Ascending aorta (tissue), 2 donors: Measurements from ENCODE around the gene NSRP1. TPM values are rescaled to one million over a fixed set of nuclear protein-coding genes. Genes with fewer than 3 reads are reported as not detected.
"Not testable (repeated sequence)": the region's sequence is repeated elsewhere in the genome, so short reads cannot be mapped to it uniquely, and the experiment has no call there.

Source experiments
- DNase-seq, 2 donors: peaks; one replicate each; pipeline ENCODE4 v3.0.0-alpha.2; 2019; ENCODE audit warnings: low spot score in 2 of 2
- H3K27ac ChIP-seq, 2 donors: fragments of 200-600 bp; sonication (generic); one replicate each; pipeline ENCODE4 v1.5.1; 2016 to 2017; ENCODE audit warnings: mild to moderate bottlenecking in 1 of 2
- H3K27me3 ChIP-seq: fragments of 200-600 bp; sonication (generic); one replicate; pipeline ENCODE4 v1.5.1; 2017
- H3K36me3 ChIP-seq, 2 donors: fragments of 200-600 bp; sonication (generic); one replicate each; pipeline ENCODE4 v1.5.1; 2016
- H3K4me1 ChIP-seq, 2 donors: fragments of 200-600 bp; sonication (generic); one replicate each; pipeline ENCODE4 v1.5.1; 2016 to 2017; ENCODE audit warnings: mild to moderate bottlenecking in 1 of 2
- H3K4me3 ChIP-seq, 2 donors: fragments of 200-600 bp; sonication (generic); one replicate each; pipeline ENCODE4 v1.5.1; 2016 to 2017; ENCODE audit warnings: mild to moderate bottlenecking in 1 of 2
- H3K9me3 ChIP-seq, 2 donors: fragments of 200-600 bp; sonication (generic); one replicate each; pipeline ENCODE4 v1.5.1; 2016
- intact Hi-C: fragments of 100-400 bp; cut with DNase I; formaldehyde crosslinking; loops from one replicate; pipeline ENCODE4 v1.15.1; 2023
- total RNA-seq: library from RNA; depleted of rRNA; stranded (reverse); fragments of >200 nt; gene quantifications from one replicate; pipeline ENCODE4 v1.1.0, GENCODE V29; 2016
- TF ChIP-seq, protein P1 (sequence below), 3 experiments: fragments of 200-600 bp in 2 of 3; fragments of 450-650 bp in 1 of 3; sonication (generic) in 2 of 3; IDR thresholded peaks; one replicate each; pipeline ENCODE4 v1.5.1; 2016 to 2019; ENCODE audit warnings: antibody characterized with exemption in 3 of 3, mild to moderate bottlenecking in 1 of 3, moderate library complexity in 1 of 3

Gene NSRP1
- total RNA-seq, 1 donor from 2014 or later, result 5.1 TPM

- no peak for DNase-seq
- no peaks in the 10 kb centered on the region for H3K4me1 ChIP-seq
- H3K36me3 ChIP-seq, result peaks cover 21 to 32% of the 10 kb centered on the region in 2 donors
- H3K9me3 ChIP-seq, result no peaks in the 10 kb centered on the region
- H3K27me3 ChIP-seq, result no peaks in the 10 kb centered on the region
- H3K4me3 ChIP-seq, result no peak overlapping the region
- H3K27ac ChIP-seq, result no peak overlapping the region
- intact Hi-C loops, result no loop called here
- TF ChIP-seq, protein P1, sequence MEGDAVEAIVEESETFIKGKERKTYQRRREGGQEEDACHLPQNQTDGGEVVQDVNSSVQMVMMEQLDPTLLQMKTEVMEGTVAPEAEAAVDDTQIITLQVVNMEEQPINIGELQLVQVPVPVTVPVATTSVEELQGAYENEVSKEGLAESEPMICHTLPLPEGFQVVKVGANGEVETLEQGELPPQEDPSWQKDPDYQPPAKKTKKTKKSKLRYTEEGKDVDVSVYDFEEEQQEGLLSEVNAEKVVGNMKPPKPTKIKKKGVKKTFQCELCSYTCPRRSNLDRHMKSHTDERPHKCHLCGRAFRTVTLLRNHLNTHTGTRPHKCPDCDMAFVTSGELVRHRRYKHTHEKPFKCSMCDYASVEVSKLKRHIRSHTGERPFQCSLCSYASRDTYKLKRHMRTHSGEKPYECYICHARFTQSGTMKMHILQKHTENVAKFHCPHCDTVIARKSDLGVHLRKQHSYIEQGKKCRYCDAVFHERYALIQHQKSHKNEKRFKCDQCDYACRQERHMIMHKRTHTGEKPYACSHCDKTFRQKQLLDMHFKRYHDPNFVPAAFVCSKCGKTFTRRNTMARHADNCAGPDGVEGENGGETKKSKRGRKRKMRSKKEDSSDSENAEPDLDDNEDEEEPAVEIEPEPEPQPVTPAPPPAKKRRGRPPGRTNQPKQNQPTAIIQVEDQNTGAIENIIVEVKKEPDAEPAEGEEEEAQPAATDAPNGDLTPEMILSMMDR (IDR thresholded peaks at IDR 0.05), result no peak
Measured at GRCh38 chr17:30130121-30130520, 13.5 kb downstream of the NSRP1 start.

DNA sequence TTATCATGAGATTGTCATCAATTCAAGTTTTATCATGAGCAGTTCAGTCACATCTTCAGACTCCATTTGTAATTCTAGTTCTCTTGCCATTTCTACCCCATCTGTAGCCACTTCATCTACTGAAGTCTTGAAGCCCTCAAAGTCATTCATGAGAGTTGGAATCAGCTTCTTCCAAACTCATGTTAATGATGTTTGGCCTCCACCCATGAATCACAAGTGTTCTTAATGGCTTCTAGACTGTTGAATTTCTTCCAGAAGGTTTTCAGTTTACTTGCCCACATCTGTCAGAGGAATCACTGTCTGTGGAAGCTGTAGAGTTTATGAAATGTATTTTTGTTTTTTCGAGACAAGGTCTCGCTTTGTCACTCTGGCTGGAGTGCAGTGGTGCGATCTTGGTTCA is 16.0 kb downstream of the NSRP1 start:
- Histone ChIP-seq H3K27me3 (no peaks in the 10 kb centered on the region), H3K4me1 (no peaks in the 10 kb centered on the region), H3K4me3 (no peak overlapping the region), H3K36me3 (peaks cover 25 to 39% of the 10 kb centered on the region in 2 donors), H3K9me3 (no peaks in the 10 kb centered on the region), H3K27ac (no peak overlapping the region)
- intact Hi-C loops, result no loop called here
- DNase-seq, result no peak
- TF ChIP-seq, protein P1 (IDR thresholded peaks at IDR 0.05), result no peak

DNA sequence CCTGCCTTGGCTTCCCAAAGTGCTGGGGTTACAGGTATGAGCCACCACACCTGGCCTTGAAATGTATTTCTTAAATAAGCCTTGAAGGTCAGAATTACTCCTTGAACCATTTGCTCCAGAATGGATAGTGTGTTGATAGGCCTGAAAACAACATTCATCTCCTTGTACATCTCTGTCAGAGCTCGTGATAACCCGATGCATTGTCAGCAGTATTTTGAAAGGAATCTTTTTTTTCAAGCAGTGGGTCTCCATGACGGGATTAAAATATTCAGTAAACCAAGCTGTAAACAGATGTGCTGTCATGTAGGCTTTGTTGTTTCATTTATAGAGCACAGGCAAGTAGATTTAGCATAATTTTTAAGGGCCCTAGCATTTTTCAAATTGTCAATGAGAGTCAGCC is 16.6 kb downstream of the NSRP1 start:
- TF ChIP-seq, protein P1 (IDR thresholded peaks at IDR 0.05), result no peak
- no peaks in the 10 kb centered on the region for H3K9me3 ChIP-seq
- intact Hi-C loops, result no loop called here
- no peak for DNase-seq
- no peak overlapping the region for H3K4me3 ChIP-seq
- no peaks in the 10 kb centered on the region for H3K4me1 ChIP-seq
- H3K36me3 ChIP-seq, result peaks cover 22 to 33% of the 10 kb centered on the region in 2 donors
- no peaks in the 10 kb centered on the region for H3K27me3 ChIP-seq
- H3K27ac ChIP-seq, result no peak overlapping the region

DNA sequence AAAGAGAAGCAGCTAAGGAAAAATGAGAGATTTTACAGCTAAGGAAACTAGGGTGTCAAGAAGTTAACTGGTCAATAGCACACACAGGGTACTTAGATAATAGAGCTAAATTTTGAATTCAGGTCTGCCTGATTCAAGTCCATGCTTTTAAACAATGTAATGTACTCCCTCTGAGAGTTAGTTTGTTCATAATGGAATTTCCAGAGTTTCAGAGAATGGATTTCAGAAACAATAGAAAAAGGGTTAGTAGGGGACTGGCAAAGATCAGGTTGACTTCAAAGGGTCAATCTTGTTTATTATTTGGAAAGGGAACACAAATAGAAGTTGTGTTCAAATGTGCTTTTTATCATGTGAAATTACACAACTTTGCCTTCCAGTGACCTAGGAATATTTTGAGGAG is 17.9 kb downstream of the NSRP1 start:
- H3K27ac ChIP-seq, result no peak overlapping the region
- no peak for DNase-seq
- no peak overlapping the region for H3K4me3 ChIP-seq
- H3K27me3 ChIP-seq, result no peaks in the 10 kb centered on the region
- H3K36me3 ChIP-seq, result peaks cover 16 to 26% of the 10 kb centered on the region in 2 donors
- TF ChIP-seq, protein P1 (IDR thresholded peaks at IDR 0.05), result no peak
- intact Hi-C loops, result no loop called here
- H3K4me1 ChIP-seq, result no peaks in the 10 kb centered on the region
- no peaks in the 10 kb centered on the region for H3K9me3 ChIP-seq

- no peak for DNase-seq
- Histone ChIP-seq H3K36me3 (peaks cover 16 to 21% of the 10 kb centered on the region in 2 donors), H3K27me3 (no peaks in the 10 kb centered on the region), H3K4me3 (no peak overlapping the region), H3K27ac (no peak overlapping the region), H3K9me3 (no peaks in the 10 kb centered on the region), H3K4me1 (no peaks in the 10 kb centered on the region)
- TF ChIP-seq, protein P1 (IDR thresholded peaks at IDR 0.05), result no peak
- intact Hi-C loops, result no loop called here
Measured at GRCh38 chr17:30137158-30137557, 20.5 kb downstream of the NSRP1 start.

DNA sequence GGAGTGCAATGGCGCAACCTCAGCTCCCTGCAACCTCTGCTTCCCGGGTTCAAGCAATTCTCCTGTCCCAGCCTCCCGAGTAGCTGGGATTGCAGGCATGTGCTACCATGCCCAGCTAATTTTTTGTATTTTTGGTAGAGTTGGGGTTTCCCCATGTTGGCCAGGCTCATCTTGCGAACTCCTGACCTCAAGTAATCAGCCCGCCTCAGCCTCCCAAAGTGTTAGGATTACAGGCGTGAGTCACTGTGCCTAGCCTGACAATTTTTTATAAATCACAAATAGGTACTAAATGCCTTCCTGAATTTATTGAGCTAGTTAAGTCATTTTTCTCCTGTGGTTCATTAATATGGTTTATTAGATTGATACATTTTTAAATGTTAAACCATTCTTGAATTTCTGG is 31.2 kb downstream of the NSRP1 start:
- H3K27me3 ChIP-seq, intact Hi-C loops, DNase-seq, H3K36me3 ChIP-seq, H3K27ac ChIP-seq, H3K4me3 ChIP-seq, H3K9me3 ChIP-seq, H3K4me1 ChIP-seq: not testable (repeated sequence)
